Activated naive CD4-positive, alpha-beta T cell treated with anti-CD3 and anti-CD28 coated beads, Interleukin-2, amount 50 U/mL, for 24 hours (primary cell): ENCODE results near the gene APOB.

ENCODE experiments used
- H3K27ac Mint-ChIP-seq: one replicate; pipeline ENCODE4 v1.8.0; 2021; ENCODE audit warnings: mild to moderate bottlenecking, mixed read lengths
- H3K27me3 Mint-ChIP-seq: one replicate; pipeline ENCODE4 v1.8.0; 2021; ENCODE audit warnings: mixed read lengths
- H3K36me3 Mint-ChIP-seq: one replicate; pipeline ENCODE4 v1.8.0; 2021; ENCODE audit warnings: mixed read lengths
- H3K4me1 Mint-ChIP-seq: one replicate; pipeline ENCODE4 v1.8.0; 2021; ENCODE audit warnings: mixed read lengths
- H3K4me3 Mint-ChIP-seq: one replicate; pipeline ENCODE4 v1.8.0; 2021; ENCODE audit warnings: mild to moderate bottlenecking, mixed read lengths
- H3K9me3 Mint-ChIP-seq: one replicate; pipeline ENCODE4 v1.8.0; 2021; ENCODE audit warnings: mixed read lengths

APOB gene

GRCh38 chr2:21006423-21007128 is 37.3 kb downstream of the APOB start:
- H3K9me3 Mint-ChIP-seq: no peaks in the 10 kb centered on the region
- no peak overlapping the region for H3K27ac Mint-ChIP-seq
- H3K36me3 Mint-ChIP-seq: no peaks in the 10 kb centered on the region
- H3K4me1 Mint-ChIP-seq: no peaks in the 10 kb centered on the region
- peaks cover 9% of the 10 kb centered on the region for H3K27me3 Mint-ChIP-seq
- no peak overlapping the region for H3K4me3 Mint-ChIP-seq

- H3K36me3 Mint-ChIP-seq: no peaks in the 10 kb centered on the region
- H3K4me3 Mint-ChIP-seq: no peak overlapping the region
- no peaks in the 10 kb centered on the region for H3K9me3 Mint-ChIP-seq
- peaks cover 13% of the 10 kb centered on the region for H3K27me3 Mint-ChIP-seq
- H3K4me1 Mint-ChIP-seq: no peaks in the 10 kb centered on the region
- no peak overlapping the region for H3K27ac Mint-ChIP-seq
Measured at GRCh38 chr2:21005700-21006422, 38.0 kb downstream of the APOB start.

- H3K36me3 Mint-ChIP-seq: no peaks in the 10 kb centered on the region
- H3K27me3 Mint-ChIP-seq: peaks cover 13% of the 10 kb centered on the region
- H3K4me1 Mint-ChIP-seq: no peaks in the 10 kb centered on the region
- no peaks in the 10 kb centered on the region for H3K9me3 Mint-ChIP-seq
- no peak overlapping the region for H3K4me3 Mint-ChIP-seq
- no peak overlapping the region for H3K27ac Mint-ChIP-seq
Measured at GRCh38 chr2:21005111-21005699, 38.7 kb downstream of the APOB start.

- Mint-ChIP-seq H3K36me3 (no peaks in the 10 kb centered on the region), H3K27me3 (peaks cover 12% of the 10 kb centered on the region), H3K9me3 (no peaks in the 10 kb centered on the region), H3K4me3 (no peak overlapping the region), H3K4me1 (no peaks in the 10 kb centered on the region), H3K27ac (no peak overlapping the region)
Measured at GRCh38 chr2:21004181-21004572, 39.7 kb downstream of the APOB start.

- peaks cover 12% of the 10 kb centered on the region for H3K27me3 Mint-ChIP-seq
- no peaks in the 10 kb centered on the region for H3K4me1 Mint-ChIP-seq
- H3K9me3 Mint-ChIP-seq: no peaks in the 10 kb centered on the region
- H3K27ac Mint-ChIP-seq: no peak overlapping the region
- no peaks in the 10 kb centered on the region for H3K36me3 Mint-ChIP-seq
- H3K4me3 Mint-ChIP-seq: no peak overlapping the region
Measured at GRCh38 chr2:21003572-21004180, 40.2 kb downstream of the APOB start.

- Mint-ChIP-seq H3K27ac (no peak overlapping the region), H3K4me1 (no peaks in the 10 kb centered on the region), H3K36me3 (no peaks in the 10 kb centered on the region), H3K9me3 (no peaks in the 10 kb centered on the region), H3K27me3 (peaks cover 9% of the 10 kb centered on the region), H3K4me3 (no peak overlapping the region)
Measured at GRCh38 chr2:21002814-21003192, 41.1 kb downstream of the APOB start.

- Mint-ChIP-seq H3K9me3 (no peaks in the 10 kb centered on the region), H3K36me3 (no peaks in the 10 kb centered on the region), H3K4me3 (no peak overlapping the region), H3K27me3 (peaks cover 9% of the 10 kb centered on the region), H3K27ac (no peak overlapping the region), H3K4me1 (no peaks in the 10 kb centered on the region)
Measured at GRCh38 chr2:21001988-21002813, 41.7 kb downstream of the APOB start.

- no peak overlapping the region for H3K4me3 Mint-ChIP-seq
- peaks cover 4% of the 10 kb centered on the region for H3K27me3 Mint-ChIP-seq
- no peaks in the 10 kb centered on the region for H3K4me1 Mint-ChIP-seq
Measured at GRCh38 chr2:21001225-21001946, 42.5 kb downstream of the APOB start.

GRCh38 chr2:20999906-21000645 is 43.8 kb downstream of the APOB start:
- Mint-ChIP-seq H3K9me3 (no peaks in the 10 kb centered on the region), H3K27me3 (peaks cover 4% of the 10 kb centered on the region), H3K4me3 (no peak overlapping the region), H3K4me1 (no peaks in the 10 kb centered on the region), H3K36me3 (no peaks in the 10 kb centered on the region), H3K27ac (no peak overlapping the region)

More at GRCh38 chr2:21001225-21001946, 42.5 kb downstream of the APOB start:
- H3K36me3 Mint-ChIP-seq: no peaks in the 10 kb centered on the region
- no peak overlapping the region for H3K27ac Mint-ChIP-seq
- no peaks in the 10 kb centered on the region for H3K9me3 Mint-ChIP-seq

- Mint-ChIP-seq H3K4me1 (no peaks in the 10 kb centered on the region), H3K9me3 (no peaks in the 10 kb centered on the region), H3K27me3 (peaks cover 4% of the 10 kb centered on the region), H3K27ac (no peak overlapping the region), H3K36me3 (no peaks in the 10 kb centered on the region), H3K4me3 (no peak overlapping the region)
Measured at GRCh38 chr2:20998972-20999905, 44.6 kb downstream of the APOB start.

- Mint-ChIP-seq H3K27ac (no peak overlapping the region), H3K4me1 (no peaks in the 10 kb centered on the region), H3K9me3 (no peaks in the 10 kb centered on the region), H3K36me3 (no peaks in the 10 kb centered on the region), H3K4me3 (no peak overlapping the region), H3K27me3 (peaks cover 4% of the 10 kb centered on the region)
Measured at GRCh38 chr2:20997953-20998722, 45.7 kb downstream of the APOB start.

- Mint-ChIP-seq H3K4me3 (no peak overlapping the region), H3K36me3 (no peaks in the 10 kb centered on the region), H3K4me1 (no peaks in the 10 kb centered on the region), H3K27me3 (no peaks in the 10 kb centered on the region), H3K9me3 (no peaks in the 10 kb centered on the region), H3K27ac (no peak overlapping the region)
Measured at GRCh38 chr2:20994130-20994529, 49.7 kb downstream of the APOB start.

GRCh38 chr2:20992201-20992711 is 51.6 kb downstream of the APOB start:
- Mint-ChIP-seq H3K4me1 (no peaks in the 10 kb centered on the region), H3K9me3 (no peaks in the 10 kb centered on the region), H3K4me3 (no peak overlapping the region), H3K27me3 (no peaks in the 10 kb centered on the region), H3K27ac (no peak overlapping the region), H3K36me3 (no peaks in the 10 kb centered on the region)
